ENCODE results near the gene AQP6.

AQP6 gene

DNA sequence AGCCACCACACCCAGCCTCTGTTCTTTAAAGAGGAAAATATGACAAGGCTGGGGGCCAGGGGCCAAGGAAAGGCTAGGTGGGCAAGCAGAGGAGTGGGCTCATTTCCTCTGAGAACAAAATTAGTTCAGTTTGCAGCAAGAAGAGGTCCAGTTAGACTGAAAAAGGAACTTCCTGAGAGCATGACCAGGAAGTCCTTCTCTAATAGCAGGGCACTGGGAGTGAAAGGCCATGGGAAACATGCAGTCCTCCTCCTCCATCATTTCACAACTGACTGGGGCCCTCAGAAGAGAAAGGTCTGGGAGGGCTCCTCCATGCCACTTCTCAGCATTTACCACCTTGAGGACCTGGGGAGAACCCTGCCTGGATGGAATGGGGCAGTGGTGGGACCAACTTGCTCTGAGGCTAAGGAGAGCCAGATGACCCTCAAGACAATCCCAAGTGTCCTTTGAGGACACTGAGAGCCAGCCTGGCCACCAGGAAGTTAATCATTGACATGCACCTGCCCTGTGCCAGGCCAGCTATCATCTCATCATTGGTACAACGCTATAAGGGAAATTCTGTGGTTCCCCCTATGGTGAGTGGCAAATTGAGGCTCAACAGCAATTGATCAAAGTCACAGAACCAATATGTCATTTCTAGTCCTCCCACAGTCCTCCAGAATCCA is 20.2 kb upstream of the AQP6 start:
- no peak overlapping the region for H3K4me3 ChIP-seq (ENCODE audit: low read depth, low read length)
- TF ChIP-seq, protein P1, sequence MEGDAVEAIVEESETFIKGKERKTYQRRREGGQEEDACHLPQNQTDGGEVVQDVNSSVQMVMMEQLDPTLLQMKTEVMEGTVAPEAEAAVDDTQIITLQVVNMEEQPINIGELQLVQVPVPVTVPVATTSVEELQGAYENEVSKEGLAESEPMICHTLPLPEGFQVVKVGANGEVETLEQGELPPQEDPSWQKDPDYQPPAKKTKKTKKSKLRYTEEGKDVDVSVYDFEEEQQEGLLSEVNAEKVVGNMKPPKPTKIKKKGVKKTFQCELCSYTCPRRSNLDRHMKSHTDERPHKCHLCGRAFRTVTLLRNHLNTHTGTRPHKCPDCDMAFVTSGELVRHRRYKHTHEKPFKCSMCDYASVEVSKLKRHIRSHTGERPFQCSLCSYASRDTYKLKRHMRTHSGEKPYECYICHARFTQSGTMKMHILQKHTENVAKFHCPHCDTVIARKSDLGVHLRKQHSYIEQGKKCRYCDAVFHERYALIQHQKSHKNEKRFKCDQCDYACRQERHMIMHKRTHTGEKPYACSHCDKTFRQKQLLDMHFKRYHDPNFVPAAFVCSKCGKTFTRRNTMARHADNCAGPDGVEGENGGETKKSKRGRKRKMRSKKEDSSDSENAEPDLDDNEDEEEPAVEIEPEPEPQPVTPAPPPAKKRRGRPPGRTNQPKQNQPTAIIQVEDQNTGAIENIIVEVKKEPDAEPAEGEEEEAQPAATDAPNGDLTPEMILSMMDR (IDR thresholded peaks at IDR 0.05; ENCODE audit: control insufficient read depth, extremely low read depth, insufficient read depth) = no peak
- no peak for DNase-seq (ENCODE audit: low read depth)

DNA sequence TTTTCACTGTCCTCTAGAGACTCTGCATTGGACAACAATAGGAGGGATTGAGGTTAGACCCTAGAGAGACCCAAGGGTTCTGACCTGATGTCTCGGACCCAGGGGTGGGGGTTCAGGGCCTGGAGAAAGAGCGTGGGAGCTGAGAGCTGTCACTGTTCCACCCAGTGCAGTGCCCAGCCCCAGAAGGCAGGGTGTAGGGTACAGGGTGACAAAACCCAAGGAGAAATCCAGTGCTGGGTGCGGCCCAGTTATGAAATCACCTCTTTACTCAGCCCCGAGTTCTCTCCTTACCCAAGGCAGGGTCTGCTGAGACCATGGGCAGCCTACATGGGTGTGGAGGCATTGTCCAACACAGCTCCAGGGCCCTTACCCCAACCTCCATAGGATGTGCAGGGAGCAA is 19.6 kb upstream of the AQP6 start:
- TF ChIP-seq, protein P1 (IDR thresholded peaks at IDR 0.05; ENCODE audit: control insufficient read depth, extremely low read depth, insufficient read depth) = no peak
- no peak for DNase-seq (ENCODE audit: low read depth)
- no peak overlapping the region for H3K4me3 ChIP-seq (ENCODE audit: low read depth, low read length)

DNA sequence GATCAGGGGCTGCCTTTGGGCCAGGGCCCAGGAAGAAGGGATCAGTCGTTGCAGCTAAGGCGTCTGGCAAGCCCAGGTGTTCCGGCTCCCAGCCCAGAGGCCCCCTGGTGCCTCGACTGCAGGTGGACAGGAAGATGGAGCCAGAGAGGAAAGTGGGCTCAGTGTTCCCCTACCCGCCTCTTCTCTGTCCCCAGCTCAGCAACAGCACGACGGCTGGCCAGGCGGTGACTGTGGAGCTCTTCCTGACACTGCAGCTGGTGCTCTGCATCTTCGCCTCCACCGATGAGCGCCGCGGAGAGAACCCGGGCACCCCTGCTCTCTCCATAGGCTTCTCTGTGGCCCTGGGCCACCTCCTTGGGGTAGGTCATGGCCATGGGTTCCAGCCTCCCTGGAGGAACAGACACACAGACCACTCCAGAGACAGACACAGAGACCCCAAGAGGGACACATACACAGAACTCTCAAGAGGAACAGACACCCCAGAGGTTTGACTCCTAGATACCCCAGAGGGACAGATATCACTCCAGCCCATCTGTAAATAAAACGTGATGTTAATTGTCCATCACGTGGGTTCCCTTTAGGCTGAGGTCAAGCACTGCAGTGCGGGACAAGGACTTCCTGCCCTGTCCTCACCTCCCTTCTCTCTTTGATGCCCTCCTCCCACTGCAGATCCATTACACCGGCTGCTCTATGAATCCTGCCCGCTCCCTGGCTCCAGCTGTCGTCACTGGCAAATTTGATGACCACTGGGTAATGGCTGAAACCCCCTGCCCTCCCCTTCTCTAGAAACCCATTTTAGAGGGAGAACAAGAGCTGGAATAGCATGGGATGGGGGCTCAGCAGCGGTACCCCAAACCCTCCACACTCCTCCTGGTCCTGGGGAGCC is 18.5 kb upstream of the AQP6 start:
- H3K4me3 ChIP-seq (ENCODE audit: low read depth, low read length) = no peak overlapping the region
- TF ChIP-seq, protein P1 (IDR thresholded peaks at IDR 0.05; ENCODE audit: control insufficient read depth, extremely low read depth, insufficient read depth) = no peak
- DNase-seq (ENCODE audit: low read depth) = no peak

DNA sequence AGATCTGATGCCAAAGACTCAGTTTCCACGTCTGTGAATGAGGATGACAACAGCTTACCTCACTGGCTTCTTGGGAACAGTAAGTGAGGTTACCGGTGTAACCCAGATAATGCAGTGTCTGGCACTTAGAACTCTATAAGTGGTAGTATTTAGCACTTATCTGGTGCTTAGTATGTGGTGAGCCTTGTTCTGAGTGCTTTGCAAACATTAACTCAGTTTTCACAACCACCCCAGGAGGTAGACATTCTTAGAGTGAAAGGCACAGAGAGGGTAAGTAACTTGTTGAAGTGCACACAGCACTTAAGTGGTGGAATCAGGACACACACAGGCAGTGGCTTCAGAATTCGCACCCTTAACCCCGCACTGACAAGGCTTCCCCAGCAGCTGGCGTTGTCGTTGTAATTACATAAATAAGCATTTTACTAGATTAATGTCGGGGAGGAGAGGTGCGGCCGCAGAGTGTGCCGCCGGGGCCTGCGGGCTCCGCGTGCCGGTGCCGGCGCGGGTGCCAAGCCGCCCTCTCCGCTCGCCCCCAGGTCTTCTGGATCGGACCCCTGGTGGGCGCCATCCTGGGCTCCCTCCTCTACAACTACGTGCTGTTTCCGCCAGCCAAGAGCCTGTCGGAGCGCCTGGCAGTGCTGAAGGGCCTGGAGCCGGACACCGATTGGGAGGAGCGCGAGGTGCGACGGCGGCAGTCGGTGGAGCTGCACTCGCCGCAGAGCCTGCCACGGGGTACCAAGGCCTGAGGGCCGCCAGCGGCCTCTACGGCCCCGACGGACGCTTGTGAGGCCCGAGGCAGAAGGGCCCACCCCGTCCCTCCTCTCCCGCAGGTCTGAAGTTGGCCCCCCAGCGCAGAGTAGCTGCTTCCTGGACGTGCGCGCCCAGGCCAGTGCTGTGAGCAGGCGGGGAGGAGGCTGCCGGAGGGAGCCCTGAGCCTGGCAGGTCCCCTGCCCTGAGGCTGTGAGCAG is 17.6 kb upstream of the AQP6 start:
- DNase-seq (ENCODE audit: low read depth) = no peak
- TF ChIP-seq, protein P1 (IDR thresholded peaks at IDR 0.05; ENCODE audit: control insufficient read depth, extremely low read depth, insufficient read depth) = no peak
- no peak overlapping the region for H3K4me3 ChIP-seq (ENCODE audit: low read depth, low read length)

DNA sequence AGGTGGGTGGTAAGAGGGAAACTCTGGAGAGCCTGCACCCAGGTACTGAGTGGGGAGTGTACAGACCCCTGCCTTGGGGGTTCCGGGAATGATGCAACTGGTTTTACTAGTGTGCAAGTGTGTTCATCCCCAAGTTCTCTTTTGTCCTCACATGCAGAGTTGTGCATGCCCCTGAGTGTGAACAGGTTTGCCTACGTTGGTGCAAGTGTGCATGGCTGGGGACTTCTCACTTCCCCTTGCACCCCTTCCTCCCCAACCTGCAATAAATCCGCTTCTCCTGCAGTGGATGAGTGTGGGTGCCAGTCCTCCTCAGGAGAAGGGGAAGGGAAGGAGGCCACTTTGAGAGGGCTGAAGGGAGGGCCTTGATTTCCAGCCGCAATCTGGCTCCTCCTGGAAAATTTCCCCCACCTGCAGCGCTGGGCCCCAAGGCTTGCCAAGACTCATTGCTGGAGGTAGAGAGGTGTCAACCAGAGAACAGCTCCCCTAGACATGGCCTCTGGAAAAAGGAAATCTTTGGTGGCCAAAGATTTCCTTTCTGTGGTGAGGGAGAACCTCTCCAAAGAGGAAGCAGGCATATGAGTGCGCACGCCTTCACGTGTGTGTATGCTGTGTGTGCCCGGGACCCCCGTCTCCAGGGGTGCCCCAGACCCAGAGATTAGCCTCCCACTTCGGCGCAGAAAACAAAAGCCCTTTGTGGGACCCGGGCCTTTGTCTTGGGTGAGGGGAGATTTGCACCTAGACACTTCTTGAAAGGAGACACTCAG is 16.7 kb upstream of the AQP6 start:
- H3K4me3 ChIP-seq (ENCODE audit: low read depth, low read length) = no peak overlapping the region
- DNase-seq (ENCODE audit: low read depth) = no peak
- TF ChIP-seq, protein P1 (IDR thresholded peaks at IDR 0.05; ENCODE audit: control insufficient read depth, extremely low read depth, insufficient read depth) = no peak

Data from LNCaP clone FGC (cell line).